ENCODE results near the gene ABHD4.

- peak; percentile 57 to 78 (median 70) for TF ChIP-seq CTCF (IDR thresholded peaks at IDR 0.05)
- no peak for TF ChIP-seq POLR2A (IDR thresholded peaks at IDR 0.05)
- no peak for TF ChIP-seq EP300 (IDR thresholded peaks at IDR 0.05)
These were observed 55.0 kb downstream of the ABHD4 start for GRCh38 chr14:22653012-22653621.
